GM13977 (cell line): ENCODE results near the gene KRTAP5-4.
"Not testable (repeated sequence)": the region's sequence is repeated elsewhere in the genome, so short reads cannot be mapped to it uniquely, and the experiment has no call there.

ENCODE experiments used
- DNase-seq: peaks from one replicate; pipeline ENCODE4 v3.0.0; 2012; ENCODE audit warnings: low spot score
- CTCF ChIP-seq: IDR thresholded peaks from 2 replicates; pipeline ENCODE4 v1.5.1; 2012; ENCODE audit warnings: mild to moderate bottlenecking, control low read depth; ENCODE audit not compliant: insufficient read depth; ENCODE audit errors: extremely low read depth, missing control alignments
- in situ Hi-C: fragments of 300-500 bp; cut with MboI; formaldehyde crosslinking; loops from one replicate; pipeline ENCODE4 v1.12.0; 2022; ENCODE audit warnings: low sequenced_read_pairs, low pct_unique_long_range_greater_than_20kb, mixed read lengths, inconsistent platforms; ENCODE audit not compliant: unreplicated experiment

The KRTAP5-4 gene

GRCh38 chr11:1622086-1622485 is at the start of gene KRTAP5-4:
KRTAP5-4 (minus strand) TSS chr11:1622138; CDS start chr11:1622093, 45 bp downstream.
- TF ChIP-seq CTCF: no peak
- no peak for DNase-seq
- in situ Hi-C loops: no loop called here

- DNase-seq: no peak
- in situ Hi-C loops: no loop called here
- TF ChIP-seq CTCF: no peak
Observed at GRCh38 chr11:1671658-1672057, 49.7 kb upstream of the KRTAP5-4 start.

- in situ Hi-C loops: no loop called here
- peak; percentile 44 for DNase-seq
- TF ChIP-seq CTCF: no peak
Observed at GRCh38 chr11:1670905-1671371, 49.0 kb upstream of the KRTAP5-4 start.

- in situ Hi-C loops, DNase-seq: not testable (repeated sequence)
Observed at GRCh38 chr11:1670457-1670856, 48.5 kb upstream of the KRTAP5-4 start.

GRCh38 chr11:1669546-1670218 is 47.7 kb upstream of the KRTAP5-4 start:
- DNase-seq: no peak
- TF ChIP-seq CTCF: no peak
- in situ Hi-C loops: no loop called here

- in situ Hi-C loops: no loop called here
- TF ChIP-seq CTCF: no peak
- DNase-seq: no peak
Observed at GRCh38 chr11:1668911-1669473, 47.1 kb upstream of the KRTAP5-4 start.

- no peak for DNase-seq
- in situ Hi-C loops: no loop called here
- no peak for TF ChIP-seq CTCF
Observed at GRCh38 chr11:1667906-1668305, 46.0 kb upstream of the KRTAP5-4 start.
